IPS-NIHi7 (cell line): ENCODE data around the gene GADD45A.
"Not testable (repeated sequence)": the region's sequence is repeated elsewhere in the genome, so short reads cannot be mapped to it uniquely, and the experiment has no call there.

Experiments used
- DNase-seq: peaks from one replicate; pipeline ENCODE4 v3.0.0; 2012; ENCODE audit warnings: mixed read lengths; ENCODE audit errors: extremely low spot score

GADD45A gene, protein sequence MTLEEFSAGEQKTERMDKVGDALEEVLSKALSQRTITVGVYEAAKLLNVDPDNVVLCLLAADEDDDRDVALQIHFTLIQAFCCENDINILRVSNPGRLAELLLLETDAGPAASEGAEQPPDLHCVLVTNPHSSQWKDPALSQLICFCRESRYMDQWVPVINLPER

DNA sequence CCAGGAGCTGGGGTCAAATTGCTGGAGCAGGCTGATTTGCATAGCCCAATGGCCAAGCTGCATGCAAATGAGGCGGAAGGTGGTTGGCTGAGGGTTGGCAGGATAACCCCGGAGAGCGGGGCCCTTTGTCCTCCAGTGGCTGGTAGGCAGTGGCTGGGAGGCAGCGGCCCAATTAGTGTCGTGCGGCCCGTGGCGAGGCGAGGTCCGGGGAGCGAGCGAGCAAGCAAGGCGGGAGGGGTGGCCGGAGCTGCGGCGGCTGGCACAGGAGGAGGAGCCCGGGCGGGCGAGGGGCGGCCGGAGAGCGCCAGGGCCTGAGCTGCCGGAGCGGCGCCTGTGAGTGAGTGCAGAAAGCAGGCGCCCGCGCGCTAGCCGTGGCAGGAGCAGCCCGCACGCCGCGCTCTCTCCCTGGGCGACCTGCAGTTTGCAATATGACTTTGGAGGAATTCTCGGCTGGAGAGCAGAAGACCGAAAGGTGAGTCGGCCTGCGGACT is at the start of gene GADD45A:
TSS of gene GADD45A (plus strand) at position 135 of the 491 bp plus-strand sequence. CDS start at position 429, 294 bp downstream.
- peak; percentile 97 for DNase-seq

DNA sequence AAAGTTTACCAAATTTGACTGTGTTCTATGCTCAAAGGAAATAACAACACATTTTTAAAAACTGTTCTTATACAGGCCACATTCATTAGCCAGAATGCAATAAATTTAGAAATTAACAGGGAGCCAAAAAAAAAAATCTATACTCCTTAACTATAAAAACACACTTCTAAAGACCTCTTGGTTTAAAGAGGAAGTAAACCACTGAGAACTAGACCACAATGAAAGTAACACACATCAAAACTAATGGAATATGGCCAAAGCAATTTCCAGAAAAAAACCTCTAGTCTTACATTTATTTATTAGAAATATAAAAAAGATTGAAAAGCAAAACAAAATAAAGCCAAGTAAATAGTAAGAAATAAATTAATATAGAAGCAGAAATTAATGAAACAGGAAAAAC is 48.9 kb upstream of the GADD45A start:
- no peak for DNase-seq

DNA sequence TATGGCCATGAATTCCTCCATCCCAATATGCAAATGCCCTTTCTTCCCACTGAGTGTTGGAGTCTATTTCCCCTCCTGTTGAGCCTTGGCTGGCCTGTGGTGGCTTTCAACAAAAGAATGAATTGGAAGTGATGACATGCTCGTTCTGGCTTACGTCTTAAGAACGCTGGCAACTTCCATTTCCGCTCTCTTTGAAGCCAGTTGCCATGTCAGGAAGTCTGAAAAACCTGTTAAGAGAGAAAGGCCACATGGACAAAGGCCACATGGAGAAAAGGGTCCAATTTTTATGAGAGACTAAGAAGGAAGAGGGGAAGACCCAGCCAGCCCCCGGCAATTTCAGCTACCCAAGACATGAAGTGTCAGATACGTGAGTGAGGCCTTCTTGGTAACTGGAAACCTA is 45.6 kb upstream of the GADD45A start:
- DNase-seq, result no peak

DNA sequence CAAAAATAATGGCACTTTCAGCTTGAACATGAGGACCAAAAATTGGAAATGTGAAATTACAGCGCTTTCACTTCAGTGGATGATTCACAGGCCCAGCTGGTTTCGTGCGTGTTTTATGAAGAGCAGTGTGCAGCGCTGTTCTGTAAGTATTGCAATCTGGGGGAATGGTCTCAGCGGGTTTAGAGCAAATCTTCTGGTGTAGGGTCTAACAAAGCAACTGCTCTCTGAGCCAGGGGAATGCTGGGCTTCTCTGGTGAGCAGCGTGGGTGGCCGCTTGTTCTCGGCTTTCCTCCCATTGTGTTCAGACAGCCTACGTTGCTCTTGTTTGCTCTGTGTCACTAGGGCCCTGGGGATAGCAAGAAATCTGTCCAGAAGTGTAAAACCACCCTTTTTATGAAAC is 42.4 kb upstream of the GADD45A start:
- no peak for DNase-seq

DNA sequence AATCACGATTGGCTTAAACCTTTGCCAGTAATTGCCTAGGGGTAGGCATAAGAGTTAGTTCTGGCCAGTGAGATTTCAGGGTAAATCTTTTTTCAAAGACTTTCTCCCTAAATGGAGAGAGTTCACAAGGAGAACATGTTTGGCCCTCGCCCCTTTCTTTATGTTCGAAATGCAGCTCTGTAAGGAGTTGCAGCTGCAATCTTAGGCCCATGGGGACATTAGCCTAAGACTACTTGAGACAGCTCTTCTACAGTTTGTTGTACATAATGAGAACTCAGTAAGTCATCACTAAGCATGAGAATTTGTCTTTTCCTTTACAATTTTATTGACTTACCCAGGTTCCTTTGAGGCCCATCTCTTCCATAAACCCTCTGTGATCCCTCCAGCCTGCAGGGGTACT is 40.4 kb upstream of the GADD45A start:
- DNase-seq, result no peak

DNA sequence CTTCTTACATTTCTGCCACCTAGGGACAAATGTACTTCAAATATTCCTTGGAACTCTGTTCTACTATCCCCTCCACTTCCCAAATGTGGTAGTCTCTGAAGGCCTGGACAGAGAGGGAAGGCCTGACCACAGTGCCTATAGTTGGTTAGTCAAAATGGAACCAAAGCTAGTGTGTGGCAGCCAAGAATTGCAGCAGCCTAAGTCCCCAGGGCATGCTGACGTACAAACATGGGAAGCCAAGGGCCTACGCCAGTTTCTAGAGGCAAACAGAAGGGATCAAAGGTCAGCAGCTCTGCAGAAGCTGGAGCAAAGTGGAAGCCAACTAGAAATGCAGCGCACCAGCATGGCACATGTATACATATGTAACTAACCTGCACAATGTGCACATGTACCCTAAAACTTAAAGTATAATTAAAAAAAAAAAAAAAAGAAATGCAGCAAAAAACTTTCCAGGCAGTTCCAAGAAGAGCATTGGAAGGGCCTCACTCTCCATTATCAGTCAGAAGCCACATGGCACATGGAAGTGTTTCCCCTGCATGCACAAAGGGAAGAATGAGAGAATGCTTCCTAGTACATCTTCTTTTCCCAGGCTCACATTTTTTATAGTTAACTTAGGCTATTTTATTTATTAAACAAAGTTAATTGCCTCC is 39.4 kb upstream of the GADD45A start:
- DNase-seq, result no peak

DNA sequence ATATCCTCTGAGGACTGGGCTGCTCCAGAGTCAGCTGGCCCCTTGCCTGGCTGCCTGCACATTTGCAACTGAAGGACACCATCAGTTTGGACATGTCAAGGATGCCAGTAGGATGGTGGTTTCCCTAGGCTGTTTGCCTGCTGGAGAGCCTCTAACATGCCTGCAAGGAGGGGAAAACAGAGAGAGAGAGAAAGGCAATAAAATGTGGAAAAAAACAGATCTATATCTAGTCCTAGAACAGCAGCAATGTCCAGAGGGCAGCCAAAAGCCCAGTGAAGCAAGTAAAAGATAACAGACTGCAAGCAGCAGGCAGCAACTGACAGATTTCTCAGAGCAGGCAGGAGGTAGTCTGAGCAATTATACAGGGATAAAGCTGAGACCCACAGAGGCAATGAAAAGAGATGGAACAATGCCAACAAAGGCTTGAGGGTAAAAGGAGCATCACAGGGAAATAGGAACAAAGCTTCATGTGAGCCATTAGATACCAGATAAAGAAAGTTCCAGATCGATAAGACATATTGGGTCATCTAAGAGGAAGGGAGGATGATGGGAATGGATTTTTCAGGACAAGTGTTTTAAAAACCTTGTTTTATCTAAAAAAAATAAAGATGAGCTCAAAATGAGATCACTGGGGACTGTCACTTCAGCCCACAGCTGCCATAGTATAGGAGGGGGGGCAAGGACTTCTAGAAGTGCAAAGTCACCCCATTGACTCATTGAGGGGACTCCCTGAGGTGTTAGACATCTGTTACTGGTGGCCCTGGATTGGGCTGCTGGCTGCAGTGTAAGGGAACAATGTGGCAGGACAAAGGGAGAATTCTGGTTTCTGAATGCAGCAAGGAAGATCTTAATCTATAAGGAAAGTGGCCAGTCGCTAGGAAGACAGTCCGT is 38.6 kb upstream of the GADD45A start:
- no peak for DNase-seq

DNA sequence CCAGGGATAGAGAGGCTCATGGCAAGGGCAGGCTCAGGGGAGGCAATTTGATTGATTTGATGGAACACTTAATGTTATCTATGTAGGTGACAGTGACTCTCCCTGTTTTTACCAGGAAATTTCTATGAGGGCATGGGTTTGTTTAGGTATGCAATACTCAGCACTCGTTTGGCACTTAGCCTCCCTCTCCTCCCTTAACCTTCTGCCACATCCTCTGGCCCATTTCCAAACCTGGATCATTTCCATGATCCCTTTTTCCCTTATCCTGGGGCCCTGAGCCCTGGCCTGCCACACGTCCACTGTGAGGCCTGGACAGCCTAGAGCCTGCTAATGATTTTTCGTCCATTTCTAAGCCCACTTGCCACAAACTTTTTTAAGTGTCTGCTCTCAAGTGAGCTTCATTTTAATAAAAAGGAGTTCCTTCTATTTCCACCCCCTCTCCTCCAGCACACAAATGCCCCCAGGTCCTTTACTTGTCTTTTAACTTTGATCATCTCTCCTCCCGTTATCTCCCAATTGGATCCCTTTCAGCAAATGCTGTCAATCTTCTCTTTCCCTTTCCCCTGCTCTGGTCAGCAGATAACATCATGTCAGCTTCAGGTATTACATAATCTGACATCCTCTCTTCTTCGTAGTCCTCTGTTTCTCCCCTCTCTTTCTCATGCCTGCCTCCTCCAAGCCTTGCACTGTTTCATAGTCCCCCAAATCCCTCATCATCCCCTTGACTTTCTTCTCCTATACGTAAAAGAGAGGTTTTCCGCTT is 37.8 kb upstream of the GADD45A start:
- DNase-seq, result no peak

DNA sequence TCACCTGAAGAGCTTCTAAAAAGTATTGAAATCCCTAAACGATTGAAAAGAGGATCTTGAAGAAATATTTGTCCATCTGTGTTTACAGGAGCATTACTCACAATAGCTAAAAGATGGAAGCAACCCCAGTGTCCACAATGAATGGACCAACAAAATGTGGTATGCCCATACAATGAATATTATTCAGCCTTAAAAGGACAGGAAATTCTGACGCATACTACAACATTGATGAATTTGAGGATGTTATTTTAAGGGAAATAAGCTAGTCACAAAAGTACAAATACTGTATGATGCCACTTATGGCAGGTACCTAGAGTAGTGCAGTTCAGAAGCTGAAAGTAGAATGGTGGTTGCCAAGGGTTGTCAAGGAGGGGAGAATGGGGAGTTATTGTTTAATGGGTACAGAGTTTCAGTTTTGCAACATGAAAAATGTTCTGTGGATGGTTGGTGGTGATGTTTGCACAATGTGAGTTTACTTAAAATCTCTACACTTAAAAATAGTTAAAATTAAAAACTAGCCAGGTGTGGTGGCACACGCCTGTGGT is 37.1 kb upstream of the GADD45A start:
- DNase-seq, result no peak

DNA sequence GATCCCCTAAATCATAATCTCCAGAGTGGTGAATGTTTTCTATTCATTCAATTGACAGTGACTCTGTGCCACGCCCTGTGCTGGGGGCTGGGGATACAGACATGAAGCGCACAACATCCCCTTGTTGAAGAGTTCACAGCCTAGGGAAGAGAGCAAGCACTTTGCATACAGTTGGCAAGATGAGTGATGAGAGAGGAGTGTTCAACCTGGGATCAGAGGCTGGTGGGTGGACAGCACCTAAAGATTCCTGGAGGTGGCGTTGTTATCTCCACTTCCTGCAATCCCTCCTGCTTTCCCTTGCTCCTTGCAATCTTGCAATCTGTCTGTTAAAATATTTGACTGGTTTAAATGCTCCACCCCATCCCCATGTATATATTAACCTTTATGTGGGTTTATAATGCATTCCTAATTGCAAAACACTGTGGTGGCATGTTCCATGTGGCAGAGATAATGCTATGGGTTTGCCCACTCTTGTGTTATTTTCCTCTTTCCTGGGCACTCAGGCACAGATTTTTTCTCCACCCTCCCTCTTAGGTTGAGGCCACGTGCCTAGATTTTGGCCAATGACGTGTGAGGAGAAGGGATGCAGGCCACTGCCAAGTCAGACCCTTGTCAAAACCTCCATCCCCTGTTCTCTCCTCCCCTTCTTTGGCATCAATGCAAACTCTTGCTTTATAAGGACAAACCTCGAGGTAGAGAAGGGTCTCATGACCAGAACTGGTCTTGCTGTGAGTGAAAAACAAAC is 36.2 kb upstream of the GADD45A start:
- peak; percentile 56 for DNase-seq

DNA sequence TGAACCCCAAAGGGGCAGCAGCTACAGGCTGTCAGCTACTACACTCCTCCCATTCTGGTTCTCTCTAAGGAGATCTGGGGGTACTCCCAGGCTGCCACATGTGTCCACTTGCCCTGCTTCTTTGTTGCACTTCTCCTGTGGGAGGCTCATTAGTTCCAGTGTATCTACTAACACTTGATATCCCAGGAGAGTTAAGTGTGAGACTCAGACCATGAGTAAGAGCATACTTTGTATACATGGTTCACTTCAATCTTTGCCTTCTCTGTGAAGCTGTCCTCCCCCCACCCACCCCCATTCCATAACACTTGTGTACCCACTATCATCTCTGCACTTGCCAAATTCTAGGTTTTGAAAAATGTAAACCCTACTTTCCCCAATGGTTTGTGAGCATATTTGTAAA is 34.9 kb upstream of the GADD45A start:
- no peak for DNase-seq

DNA sequence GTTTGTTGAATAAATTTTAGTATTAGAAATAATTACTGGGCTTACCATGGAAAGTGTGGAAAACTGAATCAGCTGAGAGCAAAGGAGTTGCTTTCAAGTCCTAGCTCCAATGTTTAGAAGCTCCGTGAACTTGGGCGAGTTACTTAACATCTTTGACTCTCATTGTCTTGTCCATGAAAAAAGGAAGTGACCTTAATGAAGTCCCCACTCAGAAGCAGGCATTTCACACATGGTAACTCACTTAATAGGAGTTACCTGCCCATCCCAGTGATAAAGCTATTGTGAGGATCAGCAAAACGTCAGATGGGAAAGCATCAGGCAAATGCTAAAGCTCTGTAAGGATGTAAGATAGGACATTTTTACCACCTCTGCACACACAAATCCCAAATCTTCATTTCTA is 34.0 kb upstream of the GADD45A start:
- DNase-seq, result no peak

DNA sequence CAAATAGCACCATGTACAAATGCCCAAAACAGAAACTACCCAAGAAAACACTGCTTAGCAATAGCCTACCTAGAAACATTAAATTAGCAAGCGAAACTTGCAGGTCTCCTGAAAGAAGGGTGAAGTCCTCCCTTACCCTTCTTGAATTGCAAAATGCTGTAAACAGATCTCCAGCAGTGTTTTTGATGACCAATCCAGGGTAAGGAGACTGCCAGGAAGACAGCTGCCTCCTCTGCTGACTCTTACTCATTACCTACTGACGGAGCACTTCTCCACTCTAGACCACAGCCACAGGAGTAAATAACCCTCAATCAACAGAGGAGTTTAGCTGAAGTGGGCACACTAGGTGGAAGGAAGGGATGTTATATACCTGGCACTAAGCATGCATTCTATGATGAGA is 32.2 kb upstream of the GADD45A start:
- DNase-seq, result no peak

DNA sequence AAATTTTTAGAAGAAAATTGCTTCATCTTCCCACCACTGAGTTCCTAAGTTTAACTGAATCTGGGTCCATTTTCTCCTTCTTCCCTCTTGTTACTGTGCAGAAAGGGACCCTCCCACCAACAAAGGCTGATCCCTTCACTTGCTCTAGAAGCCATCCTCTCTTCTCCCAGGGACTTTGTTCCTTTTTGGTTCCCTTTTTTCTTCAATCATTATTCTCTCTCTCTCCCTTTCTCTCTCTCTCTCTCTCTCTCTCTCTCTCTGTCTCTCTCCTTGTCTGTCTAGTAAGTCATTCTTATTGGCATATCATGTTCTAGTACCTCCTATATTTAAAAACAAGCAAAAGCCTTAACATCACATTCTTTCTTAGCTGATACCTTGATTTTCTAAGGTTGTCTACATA is 31.7 kb upstream of the GADD45A start:
- DNase-seq, result no peak

DNA sequence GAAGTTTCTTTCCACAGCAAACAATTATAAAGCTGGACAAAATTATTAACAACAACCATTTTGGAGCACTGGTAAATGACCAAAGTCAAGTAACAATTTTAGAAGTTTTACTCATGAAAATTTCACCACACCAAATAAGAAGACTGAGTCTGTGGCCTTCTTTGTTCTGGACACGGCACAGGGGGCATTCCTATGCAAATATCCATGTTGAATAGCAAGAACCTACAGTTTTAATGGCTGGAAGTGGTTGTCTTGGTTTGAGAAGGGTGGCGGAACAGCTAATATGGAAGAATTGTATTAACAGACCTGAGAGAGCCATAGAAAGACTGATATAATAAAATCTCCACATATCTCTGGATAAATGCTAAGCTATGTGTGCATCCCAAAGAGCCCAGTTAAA is 29.4 kb upstream of the GADD45A start:
- DNase-seq, result no peak

DNA sequence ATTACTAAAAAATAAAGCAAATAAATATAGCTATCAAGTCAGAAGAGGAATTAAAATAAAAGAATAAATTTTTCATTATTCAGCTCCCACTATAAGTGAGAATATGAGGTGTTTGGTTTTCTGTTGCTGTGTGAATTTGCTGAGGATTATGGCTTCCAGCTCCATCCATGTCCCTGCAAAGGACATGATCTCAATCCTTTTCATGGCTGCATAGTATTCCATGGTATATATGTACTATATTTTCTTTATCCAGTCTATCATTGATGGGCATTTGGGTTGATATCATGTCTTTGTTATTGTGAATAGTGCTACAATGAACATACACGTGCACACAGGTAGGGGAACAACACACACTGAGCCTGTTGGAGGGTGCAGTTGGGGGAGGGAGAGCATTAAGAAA is 27.8 kb upstream of the GADD45A start:
- not testable (repeated sequence) for DNase-seq

DNA sequence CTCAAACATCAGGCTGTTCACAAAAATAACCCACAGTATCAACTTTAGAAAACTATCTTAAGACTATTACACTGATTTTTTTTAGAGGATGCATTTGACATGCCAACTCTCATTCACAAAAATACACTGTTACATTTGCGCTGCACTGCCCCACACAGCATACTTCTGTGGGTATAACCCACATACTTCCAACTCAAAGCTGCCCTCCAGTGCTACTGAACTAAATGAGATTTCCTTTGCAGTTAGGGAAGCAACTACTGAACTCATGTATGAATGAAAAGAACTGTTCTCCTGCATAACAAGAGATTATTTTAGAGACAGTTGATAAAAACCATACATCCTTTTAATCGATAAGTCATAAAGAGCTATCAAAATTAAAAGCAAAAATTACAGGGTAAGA is 25.8 kb upstream of the GADD45A start:
- no peak for DNase-seq

DNA sequence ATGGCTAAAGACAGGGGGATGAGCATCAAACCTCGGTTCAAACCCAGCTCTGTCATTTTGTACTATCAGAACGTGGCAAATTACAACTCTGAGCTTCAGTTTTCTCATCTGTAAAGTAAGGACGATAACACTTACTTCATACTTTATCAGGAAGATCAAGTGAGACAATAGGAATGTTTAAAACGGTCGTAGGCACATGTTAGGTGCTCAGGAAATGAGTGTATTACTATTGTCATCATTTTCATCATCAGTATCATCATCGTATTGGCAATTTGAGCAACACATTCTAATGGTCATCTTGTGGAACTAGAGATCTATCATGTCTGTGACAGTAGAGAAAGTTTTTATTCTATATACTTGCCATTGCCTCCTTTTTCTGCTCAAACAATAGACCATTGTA is 22.1 kb upstream of the GADD45A start:
- no peak for DNase-seq

DNA sequence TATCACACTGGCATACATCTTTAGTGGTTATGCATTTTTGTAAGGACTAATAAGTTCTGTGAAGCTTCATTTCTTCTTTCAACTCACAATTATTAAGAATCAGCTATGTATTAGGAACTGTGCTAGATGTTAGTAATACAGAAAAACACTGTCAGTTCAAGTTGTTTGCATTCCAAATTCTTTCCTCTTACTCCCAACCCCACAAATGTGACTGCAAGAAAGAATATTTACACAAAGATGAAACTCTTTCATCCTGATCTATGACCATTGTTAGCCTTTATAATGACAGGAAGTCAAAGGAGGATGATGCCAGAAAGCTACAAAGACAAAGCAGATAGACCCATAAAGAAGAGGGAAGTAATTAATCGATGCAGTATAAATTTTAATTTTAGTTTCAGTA is 21.0 kb upstream of the GADD45A start:
- no peak for DNase-seq

DNA sequence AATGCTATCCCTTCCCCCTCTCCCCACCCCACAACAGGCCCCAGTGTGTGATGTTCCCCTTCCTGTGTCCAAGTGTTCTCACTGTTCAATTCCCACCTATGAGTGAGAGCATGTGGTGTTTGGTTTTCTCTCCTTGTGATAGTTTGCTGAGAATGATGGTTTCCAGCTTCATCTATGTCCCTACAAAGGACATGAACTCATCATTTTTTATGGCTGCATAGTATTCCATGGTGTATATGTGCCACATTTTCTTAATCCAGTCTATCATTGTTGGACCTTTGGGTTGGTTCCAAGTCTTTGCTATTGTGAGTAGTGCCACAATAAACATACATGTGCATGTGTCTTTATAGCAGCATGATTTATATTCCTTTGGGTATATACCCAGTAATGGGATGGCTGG is 19.7 kb upstream of the GADD45A start:
- DNase-seq, result not testable (repeated sequence)

DNA sequence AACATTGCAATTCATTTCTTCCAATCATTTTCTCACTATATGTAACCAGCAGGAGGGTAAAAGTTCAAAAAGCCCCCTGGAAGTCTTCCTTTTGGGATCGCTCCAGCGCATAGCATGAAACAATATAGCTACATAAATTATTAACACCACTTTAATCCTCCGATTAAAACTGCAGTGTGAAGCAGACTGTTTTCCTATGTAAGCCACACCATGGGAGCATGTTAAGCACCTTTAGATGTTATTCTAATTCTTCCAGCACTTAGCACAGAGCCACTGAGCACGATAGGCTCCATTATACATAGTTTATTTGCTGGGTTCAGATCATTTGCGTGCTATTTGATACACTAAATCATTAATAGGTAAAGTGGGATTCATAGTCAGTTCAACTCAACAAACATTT is 18.4 kb upstream of the GADD45A start:
- DNase-seq, result no peak
